Omental fat pad (tissue), 4 donors: ENCODE data around the gene DCUN1D2. TPM values are rescaled to one million over a fixed set of nuclear protein-coding genes. Genes with fewer than 3 reads are reported as not detected.

Experiments
- ATAC-seq: fragments of 150-250 bp; one replicate; pipeline ENCODE4 v1.9.1; 2016; ENCODE audit warnings: mild to moderate bottlenecking, moderate library complexity; ENCODE audit not compliant: low FRiP score
- DNase-seq: peaks from one replicate; pipeline ENCODE4 v3.0.0-alpha.2; 2019; ENCODE audit warnings: low spot score
- CTCF ChIP-seq, 3 donors: fragments of 450-650 bp; IDR thresholded peaks; one replicate each; pipeline ENCODE4 v1.5.1; 2016 to 2017; ENCODE audit warnings: antibody characterized with exemption in 3 of 3, mild to moderate bottlenecking in 3 of 3, moderate library complexity in 2 of 3
- total RNA-seq, 4 donors: library from RNA; depleted of rRNA; stranded (reverse); fragments of >200 nt; gene quantifications; one replicate each; pipeline ENCODE4 v1.1.0, GENCODE V29; 2016

Gene DCUN1D2
- 10 to 100 TPM; 10.9 to 28.4 (median 14.5) TPM for total RNA-seq

- no peak for TF ChIP-seq CTCF (IDR thresholded peaks at IDR 0.05)
- DNase-seq (peak; percentile 70), ATAC-seq (peak; percentile 95)
Observed at GRCh38 chr13:113490496-113491417, at the start of gene DCUN1D2. Gene DCUN1D2, minus strand, starts transcription at chr13:113490711. Its CDS starts 42 bp downstream, at chr13:113490669.

GRCh38 chr13:113539822-113540221 lies 49.3 kb upstream of the DCUN1D2 start:
- DNase-seq (no peak), ATAC-seq (no peak)
- no peak for TF ChIP-seq CTCF (IDR thresholded peaks at IDR 0.05)

GRCh38 chr13:113539176-113539575 lies 48.7 kb upstream of the DCUN1D2 start:
- no peak for ATAC-seq
- TF ChIP-seq CTCF (IDR thresholded peaks at IDR 0.05): no peak
- DNase-seq: no peak

- DNase-seq: no peak
- no peak for TF ChIP-seq CTCF (IDR thresholded peaks at IDR 0.05)
- ATAC-seq: no peak
Observed at GRCh38 chr13:113538689-113539058, 48.2 kb upstream of the DCUN1D2 start.

- DNase-seq: no peak
- ATAC-seq: no peak
- no peak for TF ChIP-seq CTCF (IDR thresholded peaks at IDR 0.05)
Observed at GRCh38 chr13:113537909-113538688, 47.6 kb upstream of the DCUN1D2 start.

- no peak for TF ChIP-seq CTCF (IDR thresholded peaks at IDR 0.05)
- ATAC-seq (no peak), DNase-seq (no peak)
Observed at GRCh38 chr13:113537205-113537604, 46.7 kb upstream of the DCUN1D2 start.
